Glutamatergic neuron (in vitro differentiated cells): ENCODE results near the gene CELF2. TPM values are rescaled to one million over a fixed set of nuclear protein-coding genes. Genes with fewer than 3 reads are reported as not detected.

ENCODE experiments used
- DNase-seq: peaks from one replicate; pipeline ENCODE4 v3.0.0; 2022
- H3K27ac Mint-ChIP-seq: one replicate; pipeline ENCODE4 v1.8.0; 2020; ENCODE audit warnings: mild to moderate bottlenecking, mixed read lengths, inconsistent platforms; ENCODE audit not compliant: unreplicated experiment
- H3K27me3 Mint-ChIP-seq: one replicate; pipeline ENCODE4 v1.8.0; 2020; ENCODE audit warnings: mild to moderate bottlenecking, moderate library complexity, mixed read lengths, inconsistent platforms; ENCODE audit not compliant: unreplicated experiment
- H3K36me3 Mint-ChIP-seq: one replicate; pipeline ENCODE4 v1.8.0; 2020; ENCODE audit warnings: mild to moderate bottlenecking, mixed read lengths, inconsistent platforms; ENCODE audit not compliant: unreplicated experiment
- H3K4me1 Mint-ChIP-seq: one replicate; pipeline ENCODE4 v1.8.0; 2020; ENCODE audit warnings: mild to moderate bottlenecking, low read depth, mixed read lengths, inconsistent platforms; ENCODE audit not compliant: unreplicated experiment
- H3K4me3 Mint-ChIP-seq: one replicate; pipeline ENCODE4 v1.8.0; 2020; ENCODE audit warnings: mild to moderate bottlenecking, mixed read lengths, inconsistent platforms; ENCODE audit not compliant: unreplicated experiment
- H3K9me3 Mint-ChIP-seq: one replicate; pipeline ENCODE4 v1.8.0; 2020; ENCODE audit warnings: mild to moderate bottlenecking, moderate library complexity, mixed read lengths, inconsistent platforms; ENCODE audit not compliant: unreplicated experiment
- CTCF ChIP-seq: fragments of 200-600 bp; sonication (generic); IDR thresholded peaks from one replicate; pipeline ENCODE4 v1.5.0; 2021; ENCODE audit not compliant: partially characterized antibody, unreplicated experiment
- total RNA-seq: library from RNA; stranded (reverse); fragmentation: NEBNext Ultra II Directional; extraction: Animal tissue kit (Norgen Biotek cat#: 25700); gene quantifications from one replicate; pipeline ENCODE4 v1.2.1, GENCODE V29; 2021; ENCODE audit not compliant: unreplicated experiment

Gene CELF2
- total RNA-seq, 1 donor from 2014 or later = 47.4 TPM

GRCh38 chr10:11138314-11139033, 120.8 kb downstream of the CELF2 start:
- H3K27ac Mint-ChIP-seq = peak overlapping the region; percentile 36

GRCh38 chr10:11140963-11141362, 123.3 kb downstream of the CELF2 start:
- no peak overlapping the region for H3K27ac Mint-ChIP-seq
- H3K36me3 Mint-ChIP-seq = no peaks in the 10 kb centered on the region
- DNase-seq = no peak
- H3K27me3 Mint-ChIP-seq = peaks cover 2% of the 10 kb centered on the region
- H3K4me3 Mint-ChIP-seq = no peak overlapping the region
- peaks cover 24% of the 10 kb centered on the region for H3K4me1 Mint-ChIP-seq
- peaks cover 4% of the 10 kb centered on the region for H3K9me3 Mint-ChIP-seq
- no peak for TF ChIP-seq CTCF

More at GRCh38 chr10:11138314-11139033, 120.8 kb downstream of the CELF2 start:
- DNase-seq = no peak
- Mint-ChIP-seq H3K27me3 (peaks cover 2% of the 10 kb centered on the region), H3K36me3 (no peaks in the 10 kb centered on the region), H3K4me1 (peaks cover 28% of the 10 kb centered on the region), H3K4me3 (no peak overlapping the region), H3K9me3 (peaks cover 4% of the 10 kb centered on the region)
- no peak for TF ChIP-seq CTCF

- Mint-ChIP-seq H3K4me3 (no peak overlapping the region), H3K36me3 (no peaks in the 10 kb centered on the region), H3K27ac (no peak overlapping the region), H3K27me3 (peaks cover 2% of the 10 kb centered on the region), H3K4me1 (peaks cover 25% of the 10 kb centered on the region), H3K9me3 (peaks cover 4% of the 10 kb centered on the region)
- no peak for DNase-seq
- TF ChIP-seq CTCF = no peak
Observed at GRCh38 chr10:11141571-11142091, 124.0 kb downstream of the CELF2 start.

GRCh38 chr10:11142777-11143176, 125.1 kb downstream of the CELF2 start:
- Mint-ChIP-seq H3K9me3 (peaks cover 4% of the 10 kb centered on the region), H3K27me3 (peaks cover 2% of the 10 kb centered on the region), H3K27ac (peak overlapping the region; percentile 69), H3K4me3 (peak overlapping the region; percentile 3), H3K36me3 (no peaks in the 10 kb centered on the region), H3K4me1 (peaks cover 28% of the 10 kb centered on the region)
- DNase-seq = no peak
- no peak for TF ChIP-seq CTCF

- peaks cover 2% of the 10 kb centered on the region for H3K27me3 Mint-ChIP-seq
- H3K9me3 Mint-ChIP-seq = peaks cover 4% of the 10 kb centered on the region
- DNase-seq = no peak
- peaks cover 30% of the 10 kb centered on the region for H3K4me1 Mint-ChIP-seq
- H3K36me3 Mint-ChIP-seq = no peaks in the 10 kb centered on the region
- TF ChIP-seq CTCF = no peak
- H3K4me3 Mint-ChIP-seq = peak overlapping the region; percentile 3
- peak overlapping the region; percentile 69 for H3K27ac Mint-ChIP-seq
Observed at GRCh38 chr10:11143242-11143641, 125.6 kb downstream of the CELF2 start.
